ENCODE measurements around the gene BNIP3.

DNA sequence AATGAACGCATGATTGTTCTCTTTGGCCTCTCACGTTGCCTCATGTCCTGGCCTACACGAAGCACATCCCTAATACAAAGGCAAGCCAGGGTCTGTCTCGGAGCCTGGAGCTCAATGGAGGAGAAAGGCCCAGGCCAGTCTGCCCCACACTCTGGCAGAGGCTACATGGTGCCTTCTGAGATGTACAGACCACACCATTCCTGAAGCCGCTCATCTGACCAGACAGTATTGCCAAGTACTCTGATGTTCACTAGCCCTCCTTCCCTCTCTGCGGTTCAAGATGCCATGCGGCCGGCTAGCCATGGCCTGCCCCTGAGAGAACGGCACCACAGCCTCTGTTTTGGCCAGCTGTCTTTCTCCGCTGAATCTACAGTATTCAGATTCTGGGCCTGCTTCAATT is 5.9 kb downstream of the BNIP3 start:
- TF ChIP-seq, protein P1, sequence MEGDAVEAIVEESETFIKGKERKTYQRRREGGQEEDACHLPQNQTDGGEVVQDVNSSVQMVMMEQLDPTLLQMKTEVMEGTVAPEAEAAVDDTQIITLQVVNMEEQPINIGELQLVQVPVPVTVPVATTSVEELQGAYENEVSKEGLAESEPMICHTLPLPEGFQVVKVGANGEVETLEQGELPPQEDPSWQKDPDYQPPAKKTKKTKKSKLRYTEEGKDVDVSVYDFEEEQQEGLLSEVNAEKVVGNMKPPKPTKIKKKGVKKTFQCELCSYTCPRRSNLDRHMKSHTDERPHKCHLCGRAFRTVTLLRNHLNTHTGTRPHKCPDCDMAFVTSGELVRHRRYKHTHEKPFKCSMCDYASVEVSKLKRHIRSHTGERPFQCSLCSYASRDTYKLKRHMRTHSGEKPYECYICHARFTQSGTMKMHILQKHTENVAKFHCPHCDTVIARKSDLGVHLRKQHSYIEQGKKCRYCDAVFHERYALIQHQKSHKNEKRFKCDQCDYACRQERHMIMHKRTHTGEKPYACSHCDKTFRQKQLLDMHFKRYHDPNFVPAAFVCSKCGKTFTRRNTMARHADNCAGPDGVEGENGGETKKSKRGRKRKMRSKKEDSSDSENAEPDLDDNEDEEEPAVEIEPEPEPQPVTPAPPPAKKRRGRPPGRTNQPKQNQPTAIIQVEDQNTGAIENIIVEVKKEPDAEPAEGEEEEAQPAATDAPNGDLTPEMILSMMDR (IDR thresholded peaks at IDR 0.05; ENCODE audit: insufficient read depth, low read depth, low read length), result no peak
- no peak for TF ChIP-seq EZH2 (IDR thresholded peaks at IDR 0.05; ENCODE audit: insufficient read depth, low read length)

Measured in astrocyte (in vitro differentiated cells and primary cell).